HG03095 (cell line): ENCODE results near the gene RALGPS1.
"Not testable (repeated sequence)": the region's sequence is repeated elsewhere in the genome, so short reads cannot be mapped to it uniquely, and the experiment has no call there.

Source experiments
- ATAC-seq: cut with Tn5 transposase; IDR thresholded peaks from one replicate; pipeline ENCODE4 v1.9.1; 2021; ENCODE audit warnings: moderate library complexity; ENCODE audit not compliant: unreplicated experiment

Gene RALGPS1

DNA sequence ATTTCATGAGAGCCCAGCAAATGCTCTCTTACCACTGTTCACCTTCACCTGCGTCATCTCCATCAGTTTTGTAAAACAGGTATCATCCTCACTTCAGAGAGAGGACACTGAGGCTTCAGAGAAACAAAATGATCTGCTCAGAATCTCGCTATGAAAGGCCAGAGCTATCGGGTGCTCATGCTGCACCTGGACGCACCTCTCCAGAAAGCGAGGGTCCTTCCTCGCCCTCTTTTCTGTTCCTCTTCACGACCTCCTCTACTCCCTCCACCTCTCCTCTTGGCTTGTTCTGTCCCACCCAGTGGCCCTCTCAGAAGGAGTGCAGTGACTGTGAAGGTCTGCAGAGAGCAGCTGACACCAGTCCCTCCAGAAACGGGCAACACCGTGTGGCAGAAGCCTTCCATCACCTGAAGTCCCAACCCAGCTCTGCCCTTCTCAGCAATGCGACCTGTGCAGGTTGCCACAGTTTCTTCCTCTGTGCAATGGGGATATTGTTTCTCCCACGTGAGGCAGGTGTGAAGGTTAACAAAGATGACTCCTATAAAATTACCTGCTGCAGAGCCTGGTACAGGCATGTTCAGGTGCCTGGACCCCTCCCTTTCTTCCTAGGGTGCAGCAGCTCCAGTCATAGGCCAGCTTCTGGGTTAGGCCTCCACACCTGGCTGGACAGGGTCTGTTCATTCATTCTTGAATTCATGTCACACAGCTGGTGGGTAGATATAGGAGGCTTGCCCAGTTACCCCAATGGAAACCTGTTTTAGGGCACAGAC is 253.2 kb downstream of the RALGPS1 start:
- ATAC-seq, result no peak

DNA sequence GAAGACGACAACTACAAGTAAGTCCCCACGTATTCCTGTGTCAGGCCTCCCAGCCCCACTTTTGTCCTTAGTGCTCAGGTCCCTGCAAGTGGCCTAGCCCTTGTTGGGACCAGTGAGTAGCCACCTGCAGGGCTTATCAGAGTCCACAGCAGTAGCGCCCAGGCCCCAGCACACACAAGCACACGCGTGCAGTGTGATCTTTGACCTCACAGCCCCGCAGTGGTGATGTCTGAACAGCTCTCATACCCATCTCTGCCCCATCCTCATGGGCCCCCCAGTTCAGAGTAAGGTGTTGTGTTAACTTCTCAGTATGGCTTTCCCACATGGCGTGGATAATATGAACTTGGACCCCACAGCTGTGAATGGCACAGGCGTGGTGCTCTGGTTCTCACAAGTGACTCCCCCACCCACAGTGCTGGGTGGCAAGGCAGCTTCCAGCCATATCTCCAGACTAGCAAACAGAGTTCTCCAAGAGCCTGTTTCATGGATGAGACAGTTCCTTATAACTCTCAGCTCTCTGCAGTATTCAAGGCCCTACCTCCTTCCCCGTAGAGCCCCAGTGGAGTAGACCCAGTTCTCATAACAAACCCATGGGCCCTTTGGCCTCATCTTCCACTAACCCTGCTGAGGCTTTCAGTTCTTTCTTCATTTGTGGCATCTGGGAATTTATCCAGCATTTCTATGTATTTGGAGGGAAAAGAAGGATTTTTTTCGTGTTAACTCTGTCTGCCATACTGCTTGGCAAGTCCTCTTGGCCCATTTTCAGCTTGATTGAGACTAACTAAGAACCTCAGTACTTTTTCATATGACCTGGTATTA is 254.4 kb downstream of the RALGPS1 start:
- ATAC-seq, result no peak

DNA sequence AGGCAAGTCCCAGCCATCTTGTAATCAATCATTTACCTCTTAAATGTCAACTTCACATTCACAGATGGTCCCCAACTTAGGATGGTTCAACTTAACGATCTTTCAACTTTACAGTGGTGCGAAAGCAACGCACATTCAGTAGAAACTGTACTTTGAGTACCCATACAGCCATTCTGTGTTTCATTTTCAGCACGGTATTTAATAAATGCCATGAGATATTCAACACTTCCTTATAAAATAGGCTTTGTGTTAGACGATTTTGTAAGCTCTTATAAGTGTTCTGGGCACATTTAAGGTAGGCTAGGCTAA is 254.9 kb downstream of the RALGPS1 start:
- no peak for ATAC-seq

DNA sequence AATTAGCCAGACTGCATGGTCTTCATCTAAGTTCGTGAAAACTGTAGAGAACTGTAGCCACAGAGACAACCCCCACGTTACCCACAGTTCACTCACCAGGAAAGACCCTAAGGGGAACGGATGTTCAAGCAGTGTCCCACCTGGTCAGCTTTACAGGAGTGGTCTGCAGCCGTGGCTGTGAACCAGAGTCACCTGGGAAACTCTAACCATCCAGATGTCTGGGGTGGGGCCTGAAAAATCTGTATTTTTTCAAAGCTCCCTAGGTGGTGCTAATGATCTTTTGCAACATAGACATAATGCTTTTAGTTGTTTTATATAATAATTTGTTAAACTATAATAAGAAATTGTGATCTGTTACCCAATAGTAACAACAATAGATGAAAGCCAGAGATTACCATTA is 255.5 kb downstream of the RALGPS1 start:
- no peak for ATAC-seq

DNA sequence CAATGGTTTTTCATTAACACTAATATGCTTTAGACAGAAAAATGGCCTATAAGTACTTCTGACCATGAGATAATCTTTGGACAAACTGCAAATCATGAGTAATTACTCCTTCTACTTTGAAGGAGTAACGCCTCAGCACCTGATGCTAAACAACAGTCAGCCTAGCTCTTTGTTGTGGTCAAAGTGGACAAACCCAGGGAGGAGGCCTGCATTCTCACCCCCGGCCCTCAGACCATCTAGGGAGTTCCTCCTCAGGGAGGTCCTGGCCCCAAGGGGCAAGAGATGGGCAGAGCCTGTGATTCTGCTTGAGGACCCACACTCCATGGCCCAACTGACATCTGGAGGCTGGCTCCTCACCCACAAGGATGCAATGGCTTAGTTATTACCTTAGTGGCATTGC is 256.1 kb downstream of the RALGPS1 start:
- ATAC-seq, result no peak

DNA sequence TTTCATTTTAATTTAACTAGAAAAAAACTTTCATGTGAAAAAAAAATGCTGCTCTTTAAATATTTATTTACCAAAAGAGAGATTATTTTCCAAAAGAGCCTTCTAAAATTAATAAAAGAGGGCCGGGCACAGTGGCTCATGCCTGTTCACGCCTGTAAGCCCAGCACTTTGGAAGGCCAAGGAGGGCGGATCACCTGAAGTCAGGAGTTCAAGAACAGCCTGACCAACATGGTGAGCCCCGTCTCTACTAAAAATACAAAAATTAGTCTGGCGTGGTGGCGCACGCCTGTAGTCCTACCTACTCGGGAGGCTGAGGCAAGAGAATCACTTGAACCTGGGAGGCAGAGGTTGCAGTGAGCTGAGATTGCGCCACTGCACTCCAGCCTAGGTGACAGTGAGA is 256.8 kb downstream of the RALGPS1 start:
- ATAC-seq, result not testable (repeated sequence)

DNA sequence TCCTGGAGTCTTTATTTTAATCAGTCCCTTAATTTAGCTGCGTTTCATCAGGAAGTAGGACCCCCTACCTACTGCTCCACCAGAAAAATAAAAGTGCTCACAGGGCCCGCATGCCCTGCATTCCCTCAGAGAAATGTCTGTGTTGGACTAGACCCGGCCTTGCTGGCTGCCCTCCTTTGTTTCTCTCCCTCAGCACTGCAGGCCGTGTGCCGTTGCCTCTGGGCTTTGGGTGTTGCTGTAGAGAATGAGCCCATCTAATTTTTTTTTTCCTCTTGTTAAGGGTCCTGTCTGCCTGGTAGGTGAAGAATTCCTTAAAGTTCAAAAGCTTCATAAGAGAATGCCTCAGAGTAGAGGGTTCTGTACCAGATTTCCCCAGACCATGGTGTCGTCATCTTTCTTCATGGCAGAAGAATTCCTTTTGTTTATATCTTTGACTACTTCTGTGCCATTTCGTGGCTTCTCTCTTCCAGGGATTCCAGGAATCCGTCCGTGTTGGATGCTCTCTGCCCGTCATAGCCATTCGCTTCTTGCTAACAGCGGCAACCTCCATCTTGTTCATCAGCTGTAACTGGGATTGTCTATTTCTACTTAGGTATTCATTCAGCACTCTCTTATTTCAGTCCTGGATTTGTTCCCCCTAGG is 257.6 kb downstream of the RALGPS1 start:
- ATAC-seq, result no peak

DNA sequence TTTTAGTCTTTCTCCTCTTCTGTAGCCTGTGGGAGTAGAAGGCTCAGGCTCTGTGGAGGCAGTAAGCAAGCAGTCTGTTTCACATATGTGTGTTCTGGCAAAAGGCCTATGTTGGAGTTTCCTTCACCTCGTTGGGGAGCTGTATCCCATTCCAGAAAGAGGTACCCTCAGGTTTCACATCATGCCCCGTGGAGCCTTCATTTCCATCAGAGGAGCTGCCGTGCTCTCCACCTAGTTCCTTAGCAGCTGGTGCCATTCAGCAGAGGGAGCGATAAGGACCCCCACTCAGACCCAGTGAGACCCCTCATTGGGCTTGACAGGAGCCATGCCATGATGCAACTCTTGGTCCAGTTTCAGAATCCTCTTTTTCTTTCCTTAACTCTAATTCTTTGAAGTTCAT is 258.5 kb downstream of the RALGPS1 start:
- no peak for ATAC-seq

DNA sequence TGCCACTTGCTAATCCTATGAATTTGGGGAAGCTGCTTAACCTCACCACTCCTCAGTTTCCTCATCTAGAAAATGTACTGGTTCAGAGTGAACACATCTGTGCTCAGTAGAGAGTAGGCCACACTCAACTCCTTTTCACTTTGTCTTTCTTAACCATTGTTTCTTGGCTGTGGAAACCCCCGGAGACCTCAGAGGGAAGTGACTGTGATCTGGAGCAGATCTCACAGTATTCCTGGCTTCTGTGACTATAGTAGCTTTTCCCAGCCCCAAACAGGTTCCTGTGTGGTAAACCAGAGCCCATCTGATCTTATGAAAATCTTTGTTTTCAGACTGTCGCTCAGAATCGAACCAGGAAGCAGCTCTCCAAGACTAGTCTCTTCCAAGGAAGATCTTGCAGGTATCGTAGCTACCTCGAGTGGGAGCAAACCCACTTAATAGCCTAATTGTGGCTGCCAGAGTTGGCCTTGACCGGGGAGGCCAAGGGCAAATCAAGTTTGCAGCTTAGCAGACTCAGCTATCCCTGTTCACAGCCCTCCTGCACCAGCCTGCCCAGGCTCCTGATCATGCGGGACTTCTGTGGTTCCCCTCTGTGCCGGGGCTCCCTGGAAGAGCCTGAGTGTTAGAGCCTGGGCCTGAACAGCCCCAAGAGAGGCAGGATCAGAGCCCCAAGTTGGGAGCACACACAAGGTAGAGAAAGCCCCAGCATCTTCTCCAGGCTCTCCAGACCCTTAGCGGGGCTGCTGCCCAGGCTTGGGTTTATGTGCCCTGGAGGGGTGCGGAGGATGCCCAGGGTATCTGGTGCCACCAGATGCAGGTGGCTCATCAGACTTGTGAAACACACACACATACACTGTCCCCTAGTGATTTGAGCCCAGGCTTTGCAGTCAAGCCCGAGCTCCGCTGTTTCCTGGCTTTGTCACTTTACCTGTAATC is 260.1 kb downstream of the RALGPS1 start:
- ATAC-seq, result no peak

DNA sequence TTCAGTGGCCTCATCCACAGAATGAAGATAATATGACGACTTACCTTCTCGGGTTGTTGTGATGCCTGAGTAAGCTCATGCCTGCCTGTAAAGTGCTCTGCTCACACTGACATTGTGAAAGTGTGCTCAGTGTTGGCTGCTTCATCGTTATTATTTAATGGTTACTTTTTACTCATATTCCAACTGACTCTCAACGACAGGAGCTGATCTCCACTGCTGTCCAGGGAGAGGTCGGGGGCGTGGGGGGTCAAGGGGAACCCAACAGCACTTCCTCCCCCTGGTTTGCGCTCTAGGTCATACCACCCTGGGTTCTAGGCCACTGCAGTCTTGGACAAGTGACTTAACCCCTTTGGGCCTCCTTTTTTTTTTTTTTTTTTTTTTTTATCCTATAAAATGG is 260.7 kb downstream of the RALGPS1 start:
- no peak for ATAC-seq

DNA sequence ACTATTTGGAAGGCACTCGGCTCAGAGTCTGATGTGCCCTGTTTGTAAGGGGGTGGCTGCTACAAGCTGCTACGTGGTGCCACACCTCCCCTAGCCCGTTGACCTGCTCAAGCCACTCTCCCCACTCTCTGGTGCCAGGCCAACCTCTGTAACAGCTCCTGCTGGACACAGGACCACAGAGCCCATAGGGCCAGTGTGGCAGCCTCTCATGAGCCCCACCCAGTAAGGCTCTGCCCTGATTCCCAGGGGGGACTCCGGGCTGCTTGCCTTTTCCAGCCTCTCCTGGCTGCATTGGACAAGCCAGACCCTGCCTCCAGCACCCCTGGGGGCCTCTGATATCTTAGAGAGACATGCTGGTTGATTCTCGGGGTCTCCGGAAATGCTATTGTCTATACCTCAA is 261.2 kb downstream of the RALGPS1 start:
- no peak for ATAC-seq

DNA sequence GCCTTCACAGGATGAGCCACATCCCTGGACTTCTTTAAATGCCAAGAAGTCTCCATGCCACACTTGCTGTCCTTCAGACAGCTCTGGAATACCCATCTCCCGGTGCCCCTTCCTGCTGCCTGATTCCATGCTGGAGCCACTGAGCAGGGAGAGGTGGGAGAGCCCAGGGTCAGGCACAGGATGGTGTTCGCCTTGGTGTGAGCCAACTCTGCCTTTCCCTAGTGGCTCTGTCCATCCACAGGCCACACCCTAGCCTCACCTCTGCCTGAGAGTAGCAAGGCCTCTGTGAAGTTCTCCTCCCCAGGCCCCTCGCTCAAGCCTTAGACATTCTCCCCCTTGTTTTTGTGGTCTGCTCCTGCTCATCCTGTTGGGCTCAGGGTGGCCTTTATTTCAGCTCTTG is 262.0 kb downstream of the RALGPS1 start:
- ATAC-seq, result no peak

DNA sequence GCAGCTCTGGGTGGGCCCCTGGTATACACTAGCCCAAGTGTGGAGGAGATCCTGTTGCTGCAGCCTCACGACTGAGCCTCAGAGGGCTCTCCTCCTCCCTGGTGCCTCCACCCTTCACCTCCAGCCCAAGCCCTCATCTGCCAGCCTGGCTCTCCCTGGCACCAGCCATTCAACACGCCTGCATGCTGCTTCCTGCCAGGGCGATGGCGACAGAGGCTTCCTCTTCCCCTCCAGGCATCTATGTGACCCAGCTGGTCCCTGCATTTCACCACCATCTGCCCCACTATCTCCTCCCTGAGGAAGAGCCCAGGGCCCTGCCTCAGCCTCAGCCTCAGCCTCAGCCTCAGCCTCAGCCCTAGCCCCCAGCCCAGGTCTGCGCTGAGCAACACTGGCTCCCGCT is 262.6 kb downstream of the RALGPS1 start:
- no peak for ATAC-seq

DNA sequence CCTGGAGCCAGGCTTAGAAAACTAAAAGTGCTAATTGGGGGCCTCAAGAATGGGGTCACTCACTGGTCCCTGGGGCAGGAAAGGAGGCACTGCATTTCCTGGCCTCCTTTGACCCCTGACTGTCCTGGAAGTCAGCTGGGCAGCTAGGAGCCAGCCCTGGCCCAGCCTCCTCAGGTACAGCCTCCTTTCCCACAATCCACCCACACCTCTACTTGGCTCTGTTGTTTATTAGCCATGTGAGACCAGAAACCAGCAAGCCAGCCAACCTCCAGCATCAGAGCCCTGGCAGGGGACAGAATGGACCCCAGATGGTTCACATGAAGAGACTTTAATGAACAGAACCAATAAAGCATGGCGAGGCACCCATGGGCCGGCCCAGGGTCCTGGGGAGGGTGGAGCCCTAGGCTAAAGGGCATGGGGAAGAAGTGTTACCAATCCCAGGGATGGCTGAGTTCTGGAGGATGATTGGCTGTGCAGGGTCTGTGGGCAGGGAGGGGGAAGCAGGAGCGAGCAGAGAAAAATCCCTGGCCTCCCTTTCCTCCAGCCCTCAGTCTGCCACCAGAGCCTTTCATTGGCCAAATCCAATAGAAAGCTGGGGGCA is 263.2 kb downstream of the RALGPS1 start:
- no peak for ATAC-seq

DNA sequence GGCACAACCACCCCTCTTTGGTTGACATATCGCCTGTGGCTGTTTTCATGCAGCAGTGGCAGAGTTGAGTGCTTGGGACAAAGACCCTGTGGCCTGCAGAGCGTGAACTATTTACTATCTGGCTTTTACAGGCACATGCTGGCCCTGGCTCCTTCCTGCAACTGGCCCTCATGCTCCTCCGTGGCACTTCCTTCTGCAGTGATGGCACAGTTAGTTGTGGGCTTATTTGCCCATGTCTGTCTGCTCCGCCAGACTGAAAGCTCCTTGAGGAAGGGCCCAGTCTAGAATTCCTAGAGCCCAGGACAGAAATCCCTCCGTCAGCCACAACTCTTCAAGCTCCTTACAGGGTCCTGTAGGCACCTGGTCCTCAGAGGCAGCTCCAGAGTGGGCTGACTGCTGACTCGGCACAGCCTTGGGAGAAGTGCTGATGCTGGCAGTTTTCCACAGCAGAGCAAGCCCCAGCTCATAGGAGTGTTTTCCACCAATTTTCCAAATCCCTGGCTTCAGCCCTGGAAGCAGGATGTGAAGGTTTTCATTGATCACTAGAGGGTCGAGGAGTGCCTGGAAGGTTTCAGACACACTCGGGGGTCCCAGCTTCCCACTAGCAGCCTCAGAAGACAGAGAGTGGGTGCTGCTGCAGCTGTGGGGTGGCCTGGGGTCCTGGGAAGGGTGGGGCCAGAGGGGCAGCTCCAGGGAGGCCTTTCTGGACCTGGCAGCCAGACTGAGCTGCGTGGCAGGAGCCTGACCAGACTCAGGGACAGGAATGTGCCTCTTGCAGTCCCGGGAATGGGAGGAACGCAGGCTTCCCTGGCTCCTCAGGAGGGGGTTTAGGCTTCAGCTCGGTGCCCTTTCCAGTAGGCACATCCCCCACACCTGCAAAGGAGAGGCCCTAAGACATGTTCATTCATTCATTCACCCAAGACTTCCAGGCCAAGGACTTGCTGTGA is 264.4 kb downstream of the RALGPS1 start:
- no peak for ATAC-seq

DNA sequence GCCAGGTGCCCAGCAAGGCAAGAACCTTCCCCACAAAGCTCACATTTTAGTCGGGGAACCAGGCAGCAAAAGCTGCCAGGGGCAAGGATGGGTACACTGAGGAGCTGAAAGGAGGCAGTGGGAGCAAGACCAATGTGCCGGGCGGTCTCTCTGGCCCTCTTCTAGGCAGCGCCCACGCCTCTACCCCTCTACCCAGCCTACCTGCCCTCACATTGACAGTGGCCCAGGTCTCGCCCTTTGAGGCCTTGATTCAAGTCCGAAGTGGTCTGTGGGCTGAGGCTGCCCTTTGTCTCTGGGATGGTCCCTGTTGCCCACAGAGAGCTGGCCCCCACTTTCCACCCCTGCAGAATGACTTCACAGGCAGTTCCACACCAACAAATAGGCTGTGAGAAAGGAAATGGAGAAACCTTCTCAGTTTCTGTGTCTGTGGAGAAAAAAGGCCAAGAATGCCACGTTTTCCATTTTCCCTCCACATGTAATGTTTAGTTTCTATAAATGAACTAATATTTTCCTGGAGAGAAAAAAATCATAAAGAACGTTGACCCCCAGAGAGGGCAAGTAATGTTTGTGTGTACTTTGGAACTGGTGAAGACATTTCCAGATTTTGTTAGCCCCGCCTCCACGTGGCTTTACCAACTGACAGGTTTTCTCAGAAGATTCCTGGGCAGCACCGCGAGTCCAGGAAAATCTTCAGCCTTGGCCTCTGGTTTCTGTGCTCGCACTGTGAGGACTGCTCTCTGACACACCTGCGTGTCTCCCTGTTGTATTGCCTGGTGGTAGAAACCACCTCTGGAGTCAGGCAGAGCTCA is 265.3 kb downstream of the RALGPS1 start:
- no peak for ATAC-seq

DNA sequence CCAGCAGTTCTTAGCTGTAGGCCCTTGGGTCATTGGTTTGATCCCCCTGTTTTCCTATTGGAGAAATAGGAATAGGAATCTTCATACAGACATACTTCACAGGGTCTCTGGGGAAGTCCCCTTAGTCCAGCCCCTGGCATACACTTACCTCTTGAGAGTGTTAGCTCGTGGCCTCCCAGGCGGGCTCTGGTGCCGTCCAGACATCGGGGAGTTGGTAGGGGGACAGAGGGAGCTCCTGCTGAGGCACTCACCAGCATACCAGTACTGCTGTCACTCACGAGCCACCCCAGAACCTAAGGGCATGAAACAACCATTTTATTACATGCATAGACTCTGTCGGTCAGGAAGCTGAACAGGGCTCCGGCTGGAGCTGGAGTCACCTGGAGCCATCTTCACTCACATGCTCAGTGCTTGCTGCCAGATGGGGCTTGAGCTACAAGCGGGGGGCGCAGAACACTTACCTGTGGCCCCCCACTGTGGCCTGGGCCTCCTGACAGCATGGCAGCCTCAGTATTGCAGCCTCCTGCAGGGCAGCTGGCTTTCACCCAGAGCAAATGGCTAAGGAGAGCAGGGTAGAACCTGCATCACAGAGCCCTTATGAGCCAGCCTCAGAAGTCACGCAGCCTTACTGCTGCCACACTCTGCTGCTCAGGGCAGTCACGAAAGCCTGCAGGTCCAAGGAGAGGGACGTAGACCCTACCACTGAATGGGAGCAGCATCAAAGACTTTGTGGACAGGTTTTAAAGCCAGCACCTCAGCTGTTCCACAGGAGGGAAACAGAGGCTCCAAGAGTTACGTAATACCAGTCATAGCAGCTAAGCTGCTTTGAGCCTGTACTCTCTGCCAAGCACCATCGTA is 266.1 kb downstream of the RALGPS1 start:
- ATAC-seq, result no peak

DNA sequence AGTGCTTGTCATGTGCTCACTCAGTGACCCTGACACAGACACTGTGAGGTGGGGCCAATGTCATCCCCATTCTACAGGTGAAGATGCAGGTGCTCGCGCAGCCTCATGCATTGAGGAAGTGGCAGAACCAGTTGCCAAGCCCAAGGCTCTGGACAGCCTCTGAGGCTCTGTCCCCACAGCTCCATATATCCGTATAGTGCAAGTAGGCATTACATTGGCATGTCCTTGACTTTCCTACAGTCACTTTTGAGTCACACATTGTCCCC is 266.7 kb downstream of the RALGPS1 start:
- no peak for ATAC-seq
